SH-SY5Y (cell line): ENCODE measurements around the gene CMPK2.

ENCODE experiments used
- GATA2 ChIP-seq: IDR thresholded peaks from 2 replicates; pipeline ENCODE4 v1.6.1; 2011; ENCODE audit warnings: mild to moderate bottlenecking, low read depth, low read length
- GATA3 ChIP-seq: IDR thresholded peaks from 2 replicates; pipeline ENCODE4 v1.6.1; 2011; ENCODE audit warnings: low read depth, mild to moderate bottlenecking, low read length, moderate library complexity

DNA sequence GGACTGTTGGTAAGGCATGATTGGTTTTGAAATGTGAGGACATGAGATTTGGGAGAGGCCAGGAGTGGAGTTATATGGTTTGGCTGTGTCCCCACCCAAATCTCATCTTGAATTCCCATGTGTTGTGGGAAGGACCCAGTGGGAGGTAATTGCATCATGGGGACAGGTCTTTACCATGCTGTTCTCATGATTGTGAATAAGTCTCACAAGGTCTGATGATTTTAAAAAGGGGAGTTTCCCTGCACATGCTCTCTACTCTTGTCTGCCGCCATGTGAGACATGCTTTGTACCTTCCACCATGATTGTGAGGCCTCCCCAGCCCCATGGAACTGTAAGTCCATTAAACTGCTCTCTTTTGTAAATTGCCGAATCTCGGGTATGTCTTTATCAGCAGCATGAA is 5.4 kb downstream of the CMPK2 start:
- TF ChIP-seq GATA2 (no peak), GATA3 (no peak)
